Bronchial epithelial cell (primary cell): ENCODE data around the gene CDCA7L. TPM values are rescaled to one million over a fixed set of nuclear protein-coding genes. Genes with fewer than 3 reads are reported as not detected.

Source experiments
- DNase-seq: peaks from one replicate; pipeline ENCODE4 v3.0.0-alpha.2; 2010; ENCODE audit warnings: low read depth
- FAIRE-seq: peaks from 2 replicates; lab custom pipeline; 2011; peaks lifted over from hg19 to GRCh38; lab: Jason Lieb, UNC
- H3K27me3 ChIP-seq: 2 replicates; pipeline ENCODE4 v1.5.1; 2011; ENCODE audit warnings: low read length; ENCODE audit not compliant: control insufficient read depth, insufficient read depth
- H3K36me3 ChIP-seq: 2 replicates; pipeline ENCODE4 v1.5.1; 2011; ENCODE audit warnings: low read length; ENCODE audit not compliant: control insufficient read depth, insufficient read depth
- H3K4me3 ChIP-seq: 2 replicates; pipeline ENCODE4 v1.5.1; 2011; ENCODE audit warnings: mild to moderate bottlenecking, low read depth, low read length, control low read depth
- total RNA-seq: library from RNA; depleted of rRNA; stranded (reverse); fragments of >200 nt; gene quantifications from 2 replicates; pipeline ENCODE4 v1.2.1, GENCODE V29; 2014
- TF ChIP-seq, protein P1 (sequence below): IDR thresholded peaks from 2 replicates; pipeline ENCODE4 v1.5.1; 2011; ENCODE audit warnings: mild to moderate bottlenecking, moderate library complexity, low read length, control low read depth, inconsistent platforms; ENCODE audit not compliant: insufficient read depth, severe bottlenecking

Gene CDCA7L
- total RNA-seq, 1 donor from 2014 or later: 40.3 TPM

DNA sequence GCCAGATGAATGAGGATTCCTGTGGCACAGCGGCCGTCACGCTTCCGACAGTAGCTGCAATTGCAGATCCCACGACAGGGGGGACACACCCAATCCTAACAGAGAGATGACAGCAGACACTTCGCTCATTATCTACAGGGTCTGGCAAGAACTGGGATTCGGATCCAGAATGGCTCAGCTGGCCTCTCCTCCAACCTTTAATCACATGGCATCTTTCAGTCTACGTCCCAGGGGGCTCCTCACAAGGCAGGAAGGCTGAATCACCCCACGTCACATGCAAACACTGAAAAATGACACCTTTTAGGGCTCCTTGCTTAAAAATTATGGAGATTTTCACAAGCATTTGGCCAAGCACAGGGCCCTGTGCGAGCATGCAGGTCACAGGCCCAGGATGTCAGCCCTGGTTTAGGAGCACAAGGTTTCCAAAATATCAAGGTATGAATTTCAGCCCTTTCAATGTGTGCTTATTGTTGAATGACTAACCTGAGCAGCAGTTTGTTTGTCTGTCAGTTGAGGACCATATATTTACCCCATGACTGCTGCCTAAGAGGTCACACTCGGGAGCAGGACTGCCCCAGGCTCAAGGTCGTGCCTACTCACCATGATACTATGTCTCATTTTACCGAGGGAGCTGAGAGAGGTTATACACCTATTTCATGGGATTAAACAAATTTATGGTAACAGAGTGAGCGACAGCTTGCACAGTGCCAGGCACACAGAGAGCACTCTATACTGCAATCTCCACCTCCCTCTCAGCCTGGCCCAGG is 42.5 kb downstream of the CDCA7L start:
- Histone ChIP-seq H3K4me3 (no peak overlapping the region), H3K36me3 (no peaks in the 10 kb centered on the region), H3K27me3 (no peaks in the 10 kb centered on the region)
- TF ChIP-seq, protein P1, sequence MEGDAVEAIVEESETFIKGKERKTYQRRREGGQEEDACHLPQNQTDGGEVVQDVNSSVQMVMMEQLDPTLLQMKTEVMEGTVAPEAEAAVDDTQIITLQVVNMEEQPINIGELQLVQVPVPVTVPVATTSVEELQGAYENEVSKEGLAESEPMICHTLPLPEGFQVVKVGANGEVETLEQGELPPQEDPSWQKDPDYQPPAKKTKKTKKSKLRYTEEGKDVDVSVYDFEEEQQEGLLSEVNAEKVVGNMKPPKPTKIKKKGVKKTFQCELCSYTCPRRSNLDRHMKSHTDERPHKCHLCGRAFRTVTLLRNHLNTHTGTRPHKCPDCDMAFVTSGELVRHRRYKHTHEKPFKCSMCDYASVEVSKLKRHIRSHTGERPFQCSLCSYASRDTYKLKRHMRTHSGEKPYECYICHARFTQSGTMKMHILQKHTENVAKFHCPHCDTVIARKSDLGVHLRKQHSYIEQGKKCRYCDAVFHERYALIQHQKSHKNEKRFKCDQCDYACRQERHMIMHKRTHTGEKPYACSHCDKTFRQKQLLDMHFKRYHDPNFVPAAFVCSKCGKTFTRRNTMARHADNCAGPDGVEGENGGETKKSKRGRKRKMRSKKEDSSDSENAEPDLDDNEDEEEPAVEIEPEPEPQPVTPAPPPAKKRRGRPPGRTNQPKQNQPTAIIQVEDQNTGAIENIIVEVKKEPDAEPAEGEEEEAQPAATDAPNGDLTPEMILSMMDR: no peak
- no peak for DNase-seq
- FAIRE-seq: peak; percentile 13

DNA sequence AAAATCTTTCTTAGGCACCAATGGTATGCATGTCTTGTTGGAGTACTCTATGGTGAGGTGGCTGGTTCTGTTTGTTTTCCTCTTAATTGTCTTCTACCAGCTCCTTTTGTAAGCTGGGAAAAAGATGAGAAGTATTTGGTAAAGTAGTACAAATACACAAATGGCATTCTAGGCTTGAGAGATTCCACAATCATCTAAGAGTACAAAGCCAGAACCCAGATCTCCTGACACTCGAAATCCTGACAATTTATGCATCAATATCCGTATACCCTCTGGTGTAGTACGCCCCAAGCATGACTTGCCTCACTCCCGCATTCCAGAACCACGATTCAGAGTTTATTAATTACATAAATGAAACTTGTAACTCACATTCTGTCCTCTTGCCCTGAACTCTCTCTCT is 43.5 kb downstream of the CDCA7L start:
- FAIRE-seq (no peak), DNase-seq (peak; percentile 44)
- Histone ChIP-seq H3K4me3 (no peak overlapping the region), H3K27me3 (no peaks in the 10 kb centered on the region), H3K36me3 (no peaks in the 10 kb centered on the region)
- TF ChIP-seq, protein P1: no peak

DNA sequence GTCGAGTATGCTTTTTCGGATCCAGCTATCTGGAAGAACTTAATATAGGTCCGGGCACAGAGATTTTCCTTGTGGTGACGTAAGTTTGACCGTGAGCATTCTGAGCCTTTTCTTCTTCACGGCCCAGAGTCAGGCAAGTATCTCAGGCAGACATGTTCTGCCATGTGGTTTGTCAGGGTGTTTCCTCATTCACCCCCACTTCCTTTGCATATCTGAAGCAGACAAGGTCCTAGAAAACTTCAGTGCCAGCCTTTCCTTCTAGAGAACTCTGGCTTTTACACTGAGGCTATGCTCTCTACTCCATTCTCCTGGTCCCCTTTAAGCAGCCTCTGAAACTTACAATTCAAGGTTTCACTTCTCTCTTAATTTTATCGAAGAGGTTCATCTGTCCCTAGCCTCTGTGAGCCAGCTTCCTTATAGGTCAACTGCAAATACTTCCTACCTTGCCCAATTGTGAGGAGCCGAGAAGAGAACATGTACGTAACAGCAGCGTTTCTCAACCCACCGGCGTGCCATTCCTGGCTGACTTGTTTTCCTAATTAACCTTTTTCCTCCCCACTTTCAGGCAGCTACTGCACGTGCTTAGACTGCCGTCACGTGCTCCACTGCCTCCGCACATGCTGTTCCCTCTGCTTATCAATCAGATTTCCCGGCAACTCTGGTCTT is 47.3 kb downstream of the CDCA7L start:
- no peak overlapping the region for H3K4me3 ChIP-seq
- TF ChIP-seq, protein P1: no peak
- DNase-seq: no peak
- FAIRE-seq: no peak
- no peaks in the 10 kb centered on the region for H3K36me3 ChIP-seq
- H3K27me3 ChIP-seq: no peaks in the 10 kb centered on the region

DNA sequence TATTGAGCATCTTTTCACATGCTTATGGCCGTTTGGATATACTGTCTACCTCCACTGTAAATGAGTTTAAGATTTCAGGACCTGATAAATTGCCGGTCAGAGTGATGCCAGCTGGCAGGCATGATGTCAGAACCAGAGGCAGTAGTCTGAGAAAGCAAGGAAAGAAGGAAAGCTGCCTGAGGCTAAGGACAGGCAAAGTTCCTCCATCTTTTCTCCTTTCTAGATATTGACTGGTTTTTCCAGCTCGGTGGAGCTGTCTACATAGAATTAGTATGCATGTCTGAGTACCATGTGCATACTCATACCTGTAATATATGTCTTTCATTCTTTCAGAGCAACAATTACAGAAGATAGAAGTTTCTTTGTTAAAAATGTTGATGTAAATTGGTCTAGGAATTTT is 52.3 kb downstream of the CDCA7L start:
- Histone ChIP-seq H3K36me3 (no peaks in the 10 kb centered on the region), H3K27me3 (no peaks in the 10 kb centered on the region), H3K4me3 (no peak overlapping the region)
- TF ChIP-seq, protein P1: no peak
- DNase-seq (no peak), FAIRE-seq (no peak)

DNA sequence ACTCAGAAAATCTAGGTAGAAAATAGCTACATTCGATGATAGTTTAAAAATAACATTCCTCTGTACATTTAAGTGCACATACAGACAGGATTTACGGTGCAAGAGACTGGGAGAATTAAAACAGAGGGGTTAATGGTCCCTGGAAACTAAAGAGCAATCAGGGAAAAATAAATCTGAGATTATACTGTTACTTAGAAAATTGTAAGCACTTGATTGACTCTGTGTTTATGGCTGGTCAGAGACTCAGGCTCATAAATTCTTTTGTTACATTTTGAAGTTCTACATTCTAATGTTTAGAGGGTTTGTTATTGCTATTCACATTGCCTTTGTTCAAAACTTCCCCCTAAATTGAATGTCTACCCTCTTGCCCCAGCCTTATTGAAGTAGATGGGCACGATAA is 54.4 kb downstream of the CDCA7L start:
- Histone ChIP-seq H3K4me3 (no peak overlapping the region), H3K36me3 (no peaks in the 10 kb centered on the region), H3K27me3 (no peaks in the 10 kb centered on the region)
- TF ChIP-seq, protein P1: no peak
- DNase-seq: no peak
- FAIRE-seq: no peak
